Activated T-cell treated with anti-CD3 and anti-CD28 coated beads, Interleukin-2, amount 50 U/mL, for 72 hours (primary cell): ENCODE measurements around the gene KIF1B. TPM values are rescaled to one million over a fixed set of nuclear protein-coding genes. Genes with fewer than 3 reads are reported as not detected.
"Not testable (repeated sequence)": the region's sequence is repeated elsewhere in the genome, so short reads cannot be mapped to it uniquely, and the experiment has no call there.

Experiments used
- ATAC-seq, 2 donors: fragments of 150-1000 bp; cut with Tn5 transposase; replicated peaks in 1 of 2; 2 replicates each; pipeline ENCODE4 v1.10.0; 2021; ENCODE audit warnings: moderate library complexity in 2 of 2, mild to moderate bottlenecking in 1 of 2
- DNase-seq, 2 donors: peaks; one replicate each; pipeline ENCODE4 v3.0.0; 2021 to 2022; ENCODE audit warnings: mixed read lengths in 1 of 2
- H3K27ac Mint-ChIP-seq: one replicate; pipeline ENCODE4 v1.8.0; 2022; ENCODE audit warnings: mild to moderate bottlenecking, moderate library complexity, mixed read lengths
- H3K27me3 Mint-ChIP-seq: one replicate; pipeline ENCODE4 v1.8.0; 2022; ENCODE audit warnings: low read depth, mixed read lengths
- H3K36me3 Mint-ChIP-seq, 2 donors: one replicate each; pipeline ENCODE4 v1.8.0; 2022; ENCODE audit warnings: mixed read lengths in 2 of 2, mild to moderate bottlenecking in 1 of 2; ENCODE audit not compliant: insufficient read depth in 2 of 2
- H3K4me1 Mint-ChIP-seq: one replicate; pipeline ENCODE4 v1.8.0; 2022; ENCODE audit warnings: low read depth, mixed read lengths
- H3K4me3 Mint-ChIP-seq, 2 donors: one replicate each; pipeline ENCODE4 v1.8.0; 2022; ENCODE audit warnings: mild to moderate bottlenecking in 2 of 2, mixed read lengths in 2 of 2, moderate library complexity in 2 of 2
- H3K9me3 Mint-ChIP-seq, 2 donors: one replicate each; pipeline ENCODE4 v1.8.0; 2022; ENCODE audit warnings: mixed read lengths in 2 of 2
- total RNA-seq, 2 donors: library from RNA; stranded (reverse); gene quantifications; one replicate each; pipeline ENCODE4 v1.2.3, GENCODE V29; 2022

KIF1B gene
- total RNA-seq, 2 donors from 2014 or later: 12.5 to 16.6 TPM

DNA sequence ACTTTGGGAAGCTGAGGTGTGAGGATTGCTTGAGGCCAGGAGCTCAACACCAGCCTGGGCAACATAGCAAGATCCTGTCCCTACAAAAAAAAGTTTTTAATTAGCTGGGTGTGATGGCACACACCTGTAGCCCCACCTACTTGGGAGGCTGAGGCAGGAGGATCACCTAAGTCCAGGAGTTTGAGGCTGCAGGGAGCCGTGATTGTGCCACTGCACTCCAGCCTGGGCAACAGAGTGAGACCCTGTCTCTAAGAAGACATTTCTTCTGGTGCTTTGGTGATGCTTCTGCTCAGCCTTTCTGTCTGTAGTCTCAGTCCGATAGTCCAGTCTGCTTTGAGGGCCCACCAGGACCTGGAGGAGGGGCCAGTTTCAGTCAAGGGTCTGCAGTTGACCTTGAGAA lies 196.8 kb downstream of the KIF1B start:
- peaks cover 6 to 25% of the 10 kb centered on the region in 2 donors for H3K36me3 Mint-ChIP-seq
- no peak overlapping the region for H3K27ac Mint-ChIP-seq
- no peaks in the 10 kb centered on the region for H3K27me3 Mint-ChIP-seq
- no peaks in the 10 kb centered on the region for H3K9me3 Mint-ChIP-seq
- ATAC-seq (no peak), DNase-seq (no peak)
- H3K4me1 Mint-ChIP-seq: peaks cover 7% of the 10 kb centered on the region
- no peak overlapping the region for H3K4me3 Mint-ChIP-seq

DNA sequence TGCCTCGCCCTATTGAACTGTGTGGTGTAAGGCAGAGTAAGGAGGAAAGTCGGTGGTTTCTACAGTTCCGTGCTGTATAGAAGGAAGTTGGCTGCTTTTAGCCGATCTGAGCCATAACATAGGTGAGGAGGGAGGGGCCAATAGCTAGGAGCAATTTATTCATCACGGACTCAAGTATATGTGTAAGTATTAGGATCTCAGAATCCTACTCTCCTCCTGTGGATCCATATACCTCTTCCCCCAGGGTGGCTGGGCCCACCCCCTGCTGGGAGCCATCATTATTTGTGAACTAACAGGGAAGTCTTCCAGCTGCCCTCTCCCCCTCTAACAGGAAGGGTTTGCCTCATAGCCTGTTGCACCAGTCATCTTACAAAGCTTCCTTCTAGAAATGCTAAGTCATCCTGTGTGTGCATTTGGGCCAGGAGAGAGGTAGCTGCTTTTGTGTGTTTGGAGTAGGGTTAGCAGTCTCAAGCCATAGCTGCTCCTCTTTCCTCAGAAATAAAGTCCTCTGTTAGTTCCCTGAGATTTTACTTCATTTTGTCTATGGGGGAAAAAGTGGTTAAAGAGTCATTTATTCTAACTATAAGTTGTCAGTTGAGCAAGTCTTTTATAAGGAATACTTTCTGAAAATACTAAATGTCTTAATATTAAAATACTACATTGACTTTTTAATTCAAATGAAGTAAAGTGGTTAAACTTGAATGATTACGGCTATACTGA lies 205.0 kb downstream of the KIF1B start:
- H3K4me1 Mint-ChIP-seq: peaks cover 6% of the 10 kb centered on the region
- ATAC-seq: peak; percentile 27 to 60
- no peaks in the 10 kb centered on the region for H3K27me3 Mint-ChIP-seq
- H3K36me3 Mint-ChIP-seq: peaks cover 11 to 29% of the 10 kb centered on the region in 2 donors
- H3K9me3 Mint-ChIP-seq: no peaks in the 10 kb centered on the region
- DNase-seq: no peak
- H3K4me3 Mint-ChIP-seq: peak overlapping the region in 1 of 2 donors; percentile 22
- peak overlapping the region; percentile 53 for H3K27ac Mint-ChIP-seq

DNA sequence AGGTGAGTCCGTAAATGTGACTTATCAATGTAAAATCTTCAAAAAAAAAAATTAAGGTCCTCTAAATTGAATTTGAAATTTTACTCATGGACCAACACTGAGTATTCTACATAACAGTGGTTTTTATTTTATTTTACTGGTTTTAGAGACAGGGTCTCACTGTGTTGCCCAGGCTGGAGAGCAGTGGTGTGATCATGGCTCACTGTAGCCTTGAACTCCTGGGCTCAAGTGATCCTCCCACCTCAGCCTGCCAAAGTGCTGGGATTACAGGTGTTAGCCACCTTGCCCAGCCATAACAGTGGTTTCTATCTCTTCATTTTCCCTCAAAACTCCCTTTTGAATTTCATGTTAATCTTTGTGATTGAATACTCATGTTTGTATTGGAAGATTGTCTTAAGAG lies 205.6 kb downstream of the KIF1B start:
- H3K9me3 Mint-ChIP-seq, H3K4me1 Mint-ChIP-seq, H3K4me3 Mint-ChIP-seq, DNase-seq, ATAC-seq, H3K27me3 Mint-ChIP-seq: not testable (repeated sequence)
- peak overlapping the region; percentile 55 for H3K27ac Mint-ChIP-seq
- H3K36me3 Mint-ChIP-seq: peaks cover 11 to 29% of the 10 kb centered on the region in 2 donors

DNA sequence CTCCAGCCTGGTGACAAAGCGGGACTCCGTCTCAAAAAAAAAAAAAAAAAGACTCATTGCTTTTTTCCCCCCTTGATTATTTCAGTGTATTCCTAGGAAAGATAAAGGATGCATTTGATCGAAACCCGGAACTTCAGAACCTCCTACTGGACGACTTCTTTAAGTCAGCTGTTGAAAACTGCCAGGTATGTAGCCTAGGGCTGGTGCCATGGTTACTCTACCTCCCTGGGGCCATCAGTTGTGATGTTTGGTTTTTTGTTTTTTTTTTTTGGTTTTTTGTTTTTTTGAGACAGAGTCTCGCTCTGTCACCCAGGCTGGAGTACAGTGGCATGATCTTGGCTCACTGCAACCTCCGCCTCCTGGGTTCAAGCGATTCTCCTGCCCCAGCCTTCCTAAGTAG lies 208.4 kb downstream of the KIF1B start:
- H3K27ac Mint-ChIP-seq, H3K4me3 Mint-ChIP-seq, H3K9me3 Mint-ChIP-seq, ATAC-seq, H3K4me1 Mint-ChIP-seq, DNase-seq, H3K27me3 Mint-ChIP-seq: not testable (repeated sequence)
- peaks cover 8 to 18% of the 10 kb centered on the region in 2 donors for H3K36me3 Mint-ChIP-seq

DNA sequence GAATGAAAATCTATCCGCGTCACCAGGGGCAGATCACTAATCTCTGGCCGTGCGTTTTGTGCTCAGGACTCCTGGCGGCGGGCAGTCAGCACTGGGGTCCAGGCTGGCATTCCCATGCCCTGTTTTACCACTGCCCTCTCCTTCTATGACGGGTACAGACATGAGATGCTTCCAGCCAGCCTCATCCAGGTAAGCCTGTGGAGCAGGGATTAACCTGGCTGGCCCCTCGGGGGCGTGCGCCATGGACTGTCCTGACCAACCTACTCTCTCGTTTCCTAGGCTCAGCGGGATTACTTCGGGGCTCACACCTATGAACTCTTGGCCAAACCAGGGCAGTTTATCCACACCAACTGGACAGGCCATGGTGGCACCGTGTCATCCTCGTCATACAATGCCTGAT lies 209.0 kb downstream of the KIF1B start:
- Mint-ChIP-seq H3K9me3 (no peaks in the 10 kb centered on the region), H3K4me1 (peaks cover 6% of the 10 kb centered on the region), H3K4me3 (no peak overlapping the region), H3K27ac (no peak overlapping the region), H3K36me3 (peaks cover 8 to 18% of the 10 kb centered on the region in 2 donors), H3K27me3 (no peaks in the 10 kb centered on the region)
- DNase-seq (no peak), ATAC-seq (no peak)

DNA sequence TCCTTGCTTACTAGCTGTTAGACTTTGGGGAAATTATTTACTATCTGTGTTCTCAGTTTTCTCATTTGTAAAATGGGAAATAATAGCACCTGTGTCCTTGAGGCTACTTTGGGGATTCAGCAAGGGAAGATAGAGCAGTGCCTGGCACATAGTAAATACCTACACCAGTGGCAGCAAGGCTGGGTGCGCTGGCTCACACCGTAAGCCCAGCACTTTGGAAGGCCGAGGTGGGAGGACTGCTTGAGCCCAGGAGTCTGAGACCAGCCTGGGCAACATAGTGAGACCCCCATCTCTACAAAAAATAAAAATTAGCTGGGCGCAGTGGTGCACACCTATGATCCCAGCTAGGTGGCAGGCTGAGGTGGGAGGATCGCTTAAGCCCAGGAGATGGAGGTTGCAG lies 211.3 kb downstream of the KIF1B start:
- DNase-seq: no peak
- Mint-ChIP-seq H3K36me3 (peaks cover 7 to 14% of the 10 kb centered on the region in 2 donors), H3K4me3 (no peak overlapping the region), H3K4me1 (no peaks in the 10 kb centered on the region), H3K27ac (no peak overlapping the region), H3K9me3 (no peaks in the 10 kb centered on the region), H3K27me3 (no peaks in the 10 kb centered on the region)
- no peak for ATAC-seq

DNA sequence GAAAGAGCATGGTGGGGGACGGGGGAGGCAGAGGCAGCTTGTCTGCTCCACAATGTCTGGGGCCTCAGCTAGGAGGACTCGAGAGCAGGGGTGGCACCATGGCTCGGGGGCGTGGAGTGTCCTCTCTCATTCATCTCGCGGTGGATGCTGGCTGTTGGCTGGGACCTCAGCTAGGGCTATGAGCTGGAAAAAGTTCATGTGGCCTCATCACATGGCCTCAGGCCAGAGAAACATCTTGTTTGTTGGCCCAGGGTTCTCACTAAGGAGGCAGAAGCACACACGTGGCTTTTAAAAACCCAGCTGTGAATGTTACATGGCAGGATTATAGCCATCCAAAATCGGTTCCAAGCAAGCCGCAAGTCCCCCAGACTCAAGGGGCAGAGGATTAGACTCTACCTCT lies 213.7 kb downstream of the KIF1B start:
- Mint-ChIP-seq H3K4me1 (peaks cover under 1% of the 10 kb centered on the region), H3K9me3 (no peaks in the 10 kb centered on the region), H3K27me3 (no peaks in the 10 kb centered on the region), H3K4me3 (no peak overlapping the region), H3K36me3 (peaks cover 7 to 10% of the 10 kb centered on the region in 2 donors), H3K27ac (no peak overlapping the region)
- ATAC-seq: no peak
- no peak for DNase-seq

DNA sequence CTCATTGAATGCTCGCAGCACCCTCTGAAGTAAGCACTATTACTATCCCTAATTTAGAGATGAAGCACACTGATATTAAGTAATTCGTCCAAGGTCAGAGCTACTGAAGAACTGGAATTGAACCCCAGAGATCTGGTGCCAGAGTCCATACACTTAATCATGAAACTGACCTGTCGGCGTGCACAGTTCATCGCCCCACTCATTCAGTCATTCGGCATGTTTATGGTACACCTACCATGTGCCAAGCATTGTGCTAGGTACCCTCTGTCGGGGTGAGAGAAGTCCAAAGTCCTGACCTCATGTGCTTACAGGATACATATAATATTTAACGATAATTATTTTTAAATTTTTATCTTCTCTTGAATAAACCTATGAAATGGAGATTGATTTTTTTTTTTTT lies 214.3 kb downstream of the KIF1B start:
- no peaks in the 10 kb centered on the region for H3K9me3 Mint-ChIP-seq
- ATAC-seq: no peak
- no peaks in the 10 kb centered on the region for H3K27me3 Mint-ChIP-seq
- no peak overlapping the region for H3K27ac Mint-ChIP-seq
- H3K4me3 Mint-ChIP-seq: no peak overlapping the region
- DNase-seq: no peak
- H3K4me1 Mint-ChIP-seq: peaks cover 7% of the 10 kb centered on the region
- H3K36me3 Mint-ChIP-seq: peaks cover 3 to 5% of the 10 kb centered on the region in 2 donors

DNA sequence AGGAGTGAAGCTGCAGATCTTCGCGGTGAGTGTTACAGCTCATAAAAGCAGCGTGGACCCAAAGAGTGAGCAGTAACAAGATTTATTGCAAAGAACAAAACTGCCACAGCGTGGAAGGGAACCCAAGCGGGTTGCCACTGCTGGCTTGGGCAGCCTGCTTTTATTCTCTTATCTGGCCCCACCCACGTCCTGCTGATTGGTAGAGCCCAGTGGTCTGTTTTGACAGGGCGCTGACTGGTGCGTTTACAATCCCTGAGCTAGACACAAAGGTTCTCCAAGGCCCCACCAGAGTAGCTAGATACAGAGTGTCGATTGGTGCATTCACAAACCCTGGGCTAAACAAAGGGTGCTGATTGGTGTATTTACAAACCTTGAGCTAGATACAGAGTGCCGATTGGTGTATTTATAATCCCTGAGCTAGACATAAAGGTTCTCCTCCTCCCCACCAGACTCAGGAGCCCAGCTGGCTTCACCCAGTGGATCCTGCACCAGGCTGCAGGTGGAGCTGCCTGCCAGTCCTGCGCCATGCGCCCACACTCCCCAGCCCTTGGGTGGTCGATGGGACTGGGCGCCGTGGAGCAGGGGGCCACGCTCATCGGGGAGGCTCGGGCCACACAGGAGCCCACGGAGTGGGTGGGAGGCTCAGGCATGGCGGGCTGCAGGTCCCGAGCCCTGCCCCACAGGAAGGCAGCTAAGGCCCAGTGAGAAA lies 215.6 kb downstream of the KIF1B start:
- not testable (repeated sequence) for H3K27ac Mint-ChIP-seq, H3K27me3 Mint-ChIP-seq, H3K9me3 Mint-ChIP-seq, H3K36me3 Mint-ChIP-seq, H3K4me3 Mint-ChIP-seq, DNase-seq, ATAC-seq
- H3K4me1 Mint-ChIP-seq: peaks cover 13% of the 10 kb centered on the region

DNA sequence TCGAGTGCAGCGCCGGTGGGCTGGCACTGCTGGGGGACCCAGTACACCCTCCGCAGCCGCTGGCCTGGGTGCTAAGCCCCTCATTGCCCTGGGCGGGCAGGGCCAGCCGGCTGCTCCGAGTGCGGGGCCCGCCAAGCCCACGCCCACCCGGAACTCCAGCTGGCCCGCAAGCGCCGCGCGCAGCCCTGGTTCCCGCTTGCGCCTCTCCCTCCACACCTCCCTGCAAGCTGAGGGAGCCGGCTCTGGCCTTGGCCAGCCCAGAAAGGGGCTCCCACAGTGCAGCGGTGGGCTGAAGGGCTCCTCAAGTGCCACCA lies 216.1 kb downstream of the KIF1B start:
- ATAC-seq, DNase-seq, H3K27me3 Mint-ChIP-seq, H3K27ac Mint-ChIP-seq, H3K9me3 Mint-ChIP-seq, H3K36me3 Mint-ChIP-seq, H3K4me3 Mint-ChIP-seq: not testable (repeated sequence)
- peaks cover 18% of the 10 kb centered on the region for H3K4me1 Mint-ChIP-seq

DNA sequence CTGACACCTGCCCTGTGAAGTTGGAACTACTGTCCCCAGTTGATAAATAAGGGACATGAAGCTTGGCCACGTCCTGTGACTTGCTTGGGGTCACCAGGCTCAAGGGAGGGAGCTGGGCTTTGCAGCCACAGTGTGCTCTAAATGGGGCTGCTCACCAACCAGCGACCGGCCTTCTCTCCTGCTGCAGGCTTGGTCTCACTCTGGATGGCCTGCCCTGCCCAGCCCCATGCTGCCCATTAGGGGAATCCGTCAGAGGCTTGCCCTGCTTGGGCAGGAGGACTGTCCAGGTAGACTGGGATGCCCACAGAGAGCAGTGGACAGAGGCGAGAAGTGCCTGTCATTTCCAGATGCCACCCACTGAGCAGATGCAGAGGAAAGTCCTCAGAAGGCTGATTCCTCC lies 218.6 kb downstream of the KIF1B start:
- Mint-ChIP-seq H3K9me3 (no peaks in the 10 kb centered on the region), H3K27ac (no peak overlapping the region), H3K27me3 (no peaks in the 10 kb centered on the region), H3K36me3 (no peaks in the 10 kb centered on the region), H3K4me1 (peaks cover 19% of the 10 kb centered on the region), H3K4me3 (peak overlapping the region; percentile 92 to 95)
- DNase-seq (no peak), ATAC-seq (no peak)

DNA sequence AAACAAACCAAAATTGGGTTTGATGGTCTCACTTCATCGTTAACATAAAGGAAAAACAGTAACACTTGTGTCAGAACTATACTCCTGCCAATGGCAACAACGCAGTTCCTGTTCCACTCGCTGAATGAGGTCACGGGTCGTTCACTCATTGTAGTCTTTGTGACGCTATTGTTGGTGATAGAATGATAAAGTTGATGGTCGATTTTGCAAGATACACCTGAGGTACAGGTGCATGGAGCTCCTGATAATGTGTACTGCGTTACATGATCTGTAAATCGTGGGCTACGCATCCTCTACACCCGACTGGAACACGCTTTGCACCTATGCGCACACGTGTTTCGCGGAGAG lies 219.5 kb downstream of the KIF1B start:
- Mint-ChIP-seq H3K27ac (peak overlapping the region; percentile 73), H3K4me1 (peaks cover 19% of the 10 kb centered on the region), H3K36me3 (no peaks in the 10 kb centered on the region), H3K27me3 (no peaks in the 10 kb centered on the region), H3K4me3 (peak overlapping the region; percentile 92 to 95), H3K9me3 (no peaks in the 10 kb centered on the region)
- DNase-seq: peak; percentile 19 to 27
- ATAC-seq: peak; percentile 0 to 19

DNA sequence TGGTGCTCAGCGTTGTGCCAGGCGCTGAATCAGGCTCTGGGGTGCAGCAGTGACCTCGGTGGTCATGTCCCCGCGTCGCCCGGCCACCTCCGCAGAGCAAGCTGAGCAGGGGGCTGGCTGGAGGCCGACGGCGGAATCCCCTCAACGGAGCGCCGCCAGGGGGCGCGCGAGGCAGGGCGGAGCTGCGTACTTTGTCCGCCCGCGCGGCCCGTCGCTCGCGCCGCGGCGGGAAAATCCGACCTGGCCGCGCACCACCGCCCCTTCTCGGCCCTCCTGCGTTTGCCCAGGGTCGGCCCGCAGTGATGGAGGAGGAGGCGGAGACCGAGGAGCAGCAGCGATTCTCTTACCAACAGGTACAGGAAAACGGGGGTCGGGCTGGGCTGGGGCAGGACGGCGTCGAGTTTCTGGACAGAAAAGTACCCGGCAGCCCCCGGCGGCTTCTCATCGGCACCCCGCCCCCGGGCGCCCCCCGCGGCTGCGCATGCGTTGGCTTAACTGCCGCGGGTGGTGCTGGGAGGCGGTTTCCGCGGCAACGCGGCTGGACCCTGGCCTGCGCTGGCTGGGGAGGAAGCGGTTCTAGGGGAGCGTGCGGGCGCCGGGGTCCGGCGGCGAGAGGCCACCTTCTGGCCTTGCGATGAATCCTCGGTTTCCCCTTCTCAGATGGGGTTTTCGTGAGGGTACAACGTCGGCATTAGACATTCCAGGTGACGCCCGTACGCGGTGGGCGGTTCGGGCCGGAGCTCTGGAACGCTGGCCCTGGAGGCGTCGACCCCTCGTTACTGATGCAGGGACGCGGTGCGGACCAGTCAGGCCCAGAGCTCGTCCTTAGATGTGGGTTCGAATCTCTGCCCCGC lies 220.1 kb downstream of the KIF1B start, which contains the start of gene CENPS:
CENPS (plus strand) TSS at position 218 of the 854 bp plus-strand sequence; CDS start at position 303, 85 bp downstream.
- Mint-ChIP-seq H3K9me3 (no peaks in the 10 kb centered on the region), H3K4me1 (peaks cover 19% of the 10 kb centered on the region), H3K27ac (peak within 1 kb of the TSS; percentile 89), H3K4me3 (peak within 1 kb of the TSS; percentile 92 to 95), H3K27me3 (no peaks in the 10 kb centered on the region), H3K36me3 (no peaks in the 10 kb centered on the region)
- ATAC-seq (peak; percentile 90), DNase-seq (peak; percentile 91 to 95)
